A549 (cell line): ENCODE results near the gene ITPRIPL1. TPM values are rescaled to one million over a fixed set of nuclear protein-coding genes. Genes with fewer than 3 reads are reported as not detected.

ENCODE experiments used
- ATAC-seq, 2 experiments: fragments of 200-7000 bp in 1 of 2; fragments of >200 bp in 1 of 2; cut with Nextera tagmentation in 1 of 2; cut with Tn5 transposase in 1 of 2; 3 replicates each; pipeline versions ENCODE4 v1.8.0 to v1.9.1; 2018 to 2020; ENCODE audit warnings: mild to moderate bottlenecking in 1 of 2, moderate library complexity in 1 of 2
- CTCF ChIA-PET: fragments of 300-600 bp; sonication (Branson Sonifier 250); formaldehyde crosslinking; extraction: SDS; loops from one replicate; lab custom pipeline; 2021; ENCODE audit warnings: antibody characterized with exemption, inconsistent platforms; lab: Yijun Ruan, JAX
- POLR2A ChIA-PET: fragments of 350-600 bp; formaldehyde crosslinking; extraction: SDS; loops from one replicate; lab custom pipeline; 2021; ENCODE audit warnings: antibody characterized with exemption, inconsistent platforms; lab: Yijun Ruan, JAX
- DNase-seq, 2 experiments: peaks; one replicate each; pipeline versions ENCODE4 v3.0.0 to v3.0.0-alpha.2; 2011 to 2016; ENCODE audit warnings: low read depth in 1 of 2, low spot score in 1 of 2
- FAIRE-seq: peaks from 2 replicates; lab custom pipeline; 2011; peaks lifted over from hg19 to GRCh38; lab: Jason Lieb, UNC
- H3K27ac ChIP-seq, 2 experiments: fragments of >200 bp; sonication (Bioruptor Twin); formaldehyde crosslinking; 3 replicates each; pipeline ENCODE4 v1.5.1; 2016 to 2017
- H3K4me1 ChIP-seq: fragments of >200 bp; sonication (Bioruptor Twin); formaldehyde crosslinking; 3 replicates; pipeline ENCODE4 v1.6.1; 2016
- H3K4me2 ChIP-seq: fragments of >200 bp; sonication (Bioruptor Twin); formaldehyde crosslinking; 3 replicates; pipeline ENCODE4 v1.6.1; 2016
- H3K4me3 ChIP-seq: fragments of >200 bp; sonication (Bioruptor Twin); formaldehyde crosslinking; 3 replicates; pipeline ENCODE4 v1.5.1; 2016
- H3K9me3 ChIP-seq: fragments of >200 bp; sonication (Bioruptor Twin); formaldehyde crosslinking; 3 replicates; pipeline ENCODE4 v1.6.1; 2016
- CHD2 ChIP-seq: fragments of 150-350 bp; IDR thresholded peaks from 2 replicates; pipeline ENCODE4 v1.6.1; 2014; ENCODE audit warnings: low read length; ENCODE audit not compliant: partially characterized antibody
- EP300 ChIP-seq, 2 experiments: fragments of >200 bp; sonication (Bioruptor Twin); formaldehyde crosslinking; IDR thresholded peaks; 2 replicates in 1 of 2; 3 replicates in 1 of 2; pipeline ENCODE4 v1.6.1; 2016 to 2017
- HES2 ChIP-seq: fragments of >200 bp; sonication (Bioruptor Twin); formaldehyde crosslinking; IDR thresholded peaks from 2 replicates; pipeline ENCODE4 v1.6.1; 2016
- HOXA7 ChIP-seq: fragments of 250-450 bp; sonication (Bioruptor Pico); IDR thresholded peaks from 2 replicates; pipeline ENCODE4 v1.5.0; 2020; ENCODE audit warnings: mild to moderate bottlenecking, moderate library complexity
- HOXB5 ChIP-seq: fragments of 250-450 bp; sonication (Bioruptor Pico); IDR thresholded peaks from 2 replicates; pipeline ENCODE4 v1.5.0; 2020; ENCODE audit warnings: mild to moderate bottlenecking, moderate library complexity
- NPAS2 ChIP-seq: fragments of 250-450 bp; sonication (Bioruptor Pico); IDR thresholded peaks from 2 replicates; pipeline ENCODE4 v1.8.0; 2022; ENCODE audit warnings: mild to moderate bottlenecking, moderate library complexity, borderline replicate concordance
- POLR2AphosphoS2 ChIP-seq: conservative IDR thresholded peaks from 2 replicates; pipeline ENCODE4 v1.6.1; 2012; ENCODE audit warnings: low read length, improper control_type of control experiment, inconsistent platforms
- RCOR1 ChIP-seq: fragments of 150-350 bp; IDR thresholded peaks from 2 replicates; pipeline ENCODE4 v1.6.1; 2014; ENCODE audit warnings: antibody characterized with exemption, low read length, low read depth
- RFX5 ChIP-seq: fragments of 450-650 bp; IDR thresholded peaks from 2 replicates; pipeline ENCODE4 v1.7.1; 2014; ENCODE audit warnings: antibody characterized with exemption, mild to moderate bottlenecking, moderate library complexity
- RNF2 ChIP-seq: fragments of 200-600 bp; sonication (generic); IDR thresholded peaks from 2 replicates; pipeline ENCODE4 v1.6.1; 2016; ENCODE audit warnings: low read depth, mild to moderate bottlenecking, antibody characterized with exemption, moderate library complexity, borderline replicate concordance
- SREBF2 ChIP-seq: fragments of 450-650 bp; IDR thresholded peaks from 2 replicates; pipeline ENCODE4 v1.6.1; 2014; ENCODE audit warnings: mild to moderate bottlenecking, moderate library complexity
- ZC3H11A ChIP-seq: fragments of 450-650 bp; IDR thresholded peaks from 2 replicates; pipeline ENCODE4 v1.6.1; 2014; ENCODE audit warnings: antibody characterized with exemption, mild to moderate bottlenecking
- ZSCAN20 ChIP-seq: fragments of 250-450 bp; sonication (Bioruptor Pico); IDR thresholded peaks from 2 replicates; pipeline ENCODE4 v1.8.0; 2022; ENCODE audit warnings: mild to moderate bottlenecking, moderate library complexity
- WGBS: methylation state at CpG from one replicate; pipeline ENCODE4 v1.1.6; 2017; ENCODE audit errors: missing lambda C conversion rate; 5-methylcytosine and 5-hydroxymethylcytosine counted together
- polyA plus RNA-seq, 4 experiments: library from polyadenylated mRNA; depleted of rRNA in 3 of 4; stranded (reverse); fragments of >200 nt; fragmentation: RNase III in 1 of 4; extraction: RNeasy Plus Mini Kit Qiagen cat#74134 plus additional on column Dnase treatment in 1 of 4; gene quantifications; 2 replicates in 3 of 4; 3 replicates in 1 of 4; pipeline ENCODE4 v1.2.3, GENCODE V29; 2011 to 2017
- TF ChIP-seq, protein P1 (sequence below): fragments of >200 bp; sonication (Bioruptor Twin); formaldehyde crosslinking; IDR thresholded peaks from 3 replicates; pipeline ENCODE4 v1.6.1; 2016
- TF ChIP-seq, protein P2 (sequence below): fragments of 150-350 bp; IDR thresholded peaks from 2 replicates; pipeline ENCODE4 v1.6.1; 2014; ENCODE audit warnings: low read depth, mild to moderate bottlenecking, low read length
- TF ChIP-seq, protein P3 (sequence below): IDR thresholded peaks from 2 replicates; pipeline ENCODE4 v1.6.1; 2012

The ITPRIPL1 gene
- polyA plus RNA-seq, 2 of the 4 experiments (the other 2 are of a cell fraction): not detected

DNA sequence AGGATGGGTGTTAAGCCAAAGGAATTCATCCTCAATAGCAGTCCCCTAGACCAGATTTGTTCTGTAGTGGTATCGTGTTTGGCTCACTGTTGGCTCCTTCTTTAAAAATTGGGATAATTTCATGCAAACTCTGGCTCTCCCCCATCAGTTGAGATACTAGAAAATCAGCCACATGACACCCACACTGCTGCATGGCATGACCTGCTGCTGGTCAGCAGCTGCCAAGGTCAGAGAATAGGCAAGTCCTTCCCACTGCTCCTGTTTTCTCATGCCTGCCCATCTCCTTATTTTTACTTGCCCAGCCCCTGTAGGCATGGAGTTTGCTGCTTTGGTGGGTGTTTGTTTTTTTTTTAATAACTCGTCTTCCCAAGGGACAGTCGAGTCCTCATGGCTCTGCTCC lies 18.7 kb upstream of the ITPRIPL1 start:
- no peaks in the 10 kb centered on the region for H3K9me3 ChIP-seq
- no peak for TF ChIP-seq CHD2
- TF ChIP-seq, protein P1, sequence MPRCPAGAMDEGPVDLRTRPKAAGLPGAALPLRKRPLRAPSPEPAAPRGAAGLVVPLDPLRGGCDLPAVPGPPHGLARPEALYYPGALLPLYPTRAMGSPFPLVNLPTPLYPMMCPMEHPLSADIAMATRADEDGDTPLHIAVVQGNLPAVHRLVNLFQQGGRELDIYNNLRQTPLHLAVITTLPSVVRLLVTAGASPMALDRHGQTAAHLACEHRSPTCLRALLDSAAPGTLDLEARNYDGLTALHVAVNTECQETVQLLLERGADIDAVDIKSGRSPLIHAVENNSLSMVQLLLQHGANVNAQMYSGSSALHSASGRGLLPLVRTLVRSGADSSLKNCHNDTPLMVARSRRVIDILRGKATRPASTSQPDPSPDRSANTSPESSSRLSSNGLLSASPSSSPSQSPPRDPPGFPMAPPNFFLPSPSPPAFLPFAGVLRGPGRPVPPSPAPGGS: no peak
- TF ChIP-seq, protein P2, sequence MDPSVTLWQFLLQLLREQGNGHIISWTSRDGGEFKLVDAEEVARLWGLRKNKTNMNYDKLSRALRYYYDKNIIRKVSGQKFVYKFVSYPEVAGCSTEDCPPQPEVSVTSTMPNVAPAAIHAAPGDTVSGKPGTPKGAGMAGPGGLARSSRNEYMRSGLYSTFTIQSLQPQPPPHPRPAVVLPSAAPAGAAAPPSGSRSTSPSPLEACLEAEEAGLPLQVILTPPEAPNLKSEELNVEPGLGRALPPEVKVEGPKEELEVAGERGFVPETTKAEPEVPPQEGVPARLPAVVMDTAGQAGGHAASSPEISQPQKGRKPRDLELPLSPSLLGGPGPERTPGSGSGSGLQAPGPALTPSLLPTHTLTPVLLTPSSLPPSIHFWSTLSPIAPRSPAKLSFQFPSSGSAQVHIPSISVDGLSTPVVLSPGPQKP: no peak
- DNase-seq (no peak), ATAC-seq (no peak), FAIRE-seq (no peak)
- H3K27ac ChIP-seq: peak overlapping the region; percentile 93 to 98
- ChIA-PET POLR2A (interaction anchor here (1.2 to 2.2 kb wide), 4 partner anchors 15 to 30 kb away, joined by 5 to 22 read pairs (median 6); partner anchors contain the start of gene NCAPH), CTCF (no interaction called here)
- 72% methylated on average over 3 of the region's 3 CpGs for WGBS
- peaks cover 16% of the 10 kb centered on the region for H3K4me1 ChIP-seq
- peak overlapping the region; percentile 94 for H3K4me2 ChIP-seq
- peak overlapping the region; percentile 95 for H3K4me3 ChIP-seq

- Histone ChIP-seq H3K4me2 (no peak overlapping the region), H3K4me3 (no peak overlapping the region), H3K4me1 (peaks cover 16% of the 10 kb centered on the region), H3K9me3 (no peaks in the 10 kb centered on the region), H3K27ac (no peak overlapping the region)
- DNase-seq (no peak), FAIRE-seq (no peak), ATAC-seq (no peak)
- POLR2A ChIA-PET: no interaction called here
- TF ChIP-seq HOXA7 (CRISPR knock-in tag) (no peak), EP300 (IDR thresholded peaks at IDR 0.05) (no peak), NPAS2 (no peak), RCOR1 (no peak)
- TF ChIP-seq, protein P1: no peak
- 79% methylated on average over 4 of the region's 5 CpGs for WGBS
- CTCF ChIA-PET: interaction anchor here (1.0 kb wide), 1 partner anchor 99 kb away, joined by 3 read pairs; no protein-coding TSS in a partner anchor
Observed at GRCh38 chr2:96308248-96308647, 16.9 kb upstream of the ITPRIPL1 start.

DNA sequence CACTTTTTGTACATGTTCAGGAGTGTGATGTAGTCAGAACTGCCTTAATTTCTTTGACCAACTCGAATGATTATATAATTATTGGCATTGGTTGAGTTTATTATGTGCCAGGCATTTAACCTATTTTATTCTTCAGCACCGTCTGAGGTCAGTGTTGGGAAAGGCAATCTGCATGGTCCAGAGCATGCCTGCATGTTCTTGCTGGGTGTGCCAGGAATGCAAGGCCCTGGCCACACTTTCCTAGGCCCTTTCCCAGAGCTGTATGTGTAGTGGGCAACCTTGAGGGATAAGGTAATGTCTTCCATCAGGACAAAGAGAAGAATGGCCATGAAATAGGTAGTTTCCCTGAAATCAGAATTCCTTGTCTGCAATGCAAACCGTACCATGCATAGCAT lies 10.1 kb upstream of the ITPRIPL1 start:
- ATAC-seq (peak in 1 of 2 experiments; percentile 25; a peak in 2 of 6 replicates), DNase-seq (no peak), FAIRE-seq (no peak)
- TF ChIP-seq POLR2AphosphoS2: no peak
- no peak for TF ChIP-seq HOXB5 (CRISPR knock-in tag)
- no peak for TF ChIP-seq RFX5
- no peak for TF ChIP-seq ZSCAN20 (CRISPR knock-in tag)
- TF ChIP-seq, protein P3, sequence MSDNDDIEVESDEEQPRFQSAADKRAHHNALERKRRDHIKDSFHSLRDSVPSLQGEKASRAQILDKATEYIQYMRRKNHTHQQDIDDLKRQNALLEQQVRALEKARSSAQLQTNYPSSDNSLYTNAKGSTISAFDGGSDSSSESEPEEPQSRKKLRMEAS: no peak
- no peak for TF ChIP-seq ZC3H11A
- no peak for TF ChIP-seq NPAS2
- TF ChIP-seq RCOR1: no peak
- no peak for TF ChIP-seq SREBF2
- TF ChIP-seq HES2: no peak
- no peak for TF ChIP-seq RNF2
- Histone ChIP-seq H3K27ac (no peak overlapping the region), H3K4me1 (peaks cover 7% of the 10 kb centered on the region), H3K4me2 (no peak overlapping the region), H3K4me3 (no peak overlapping the region), H3K9me3 (no peaks in the 10 kb centered on the region)
- ChIA-PET POLR2A (no interaction called here), CTCF (interaction anchor here (1.7 kb wide), 1 partner anchor 194 kb away, joined by 4 read pairs; no protein-coding TSS in a partner anchor)
- WGBS: 59% methylated on average over 3 of the region's 3 CpGs
